ENCODE data around the gene DDHD1. TPM values are rescaled to one million over a fixed set of nuclear protein-coding genes. Genes with fewer than 3 reads are reported as not detected.

Gene DDHD1
- total and polyA plus RNA-seq, 2 experiments from 2014 or later, result 11.2 to 28.9 TPM

GRCh38 chr14:53113989-53114388 lies 39.1 kb downstream of the DDHD1 start:
- DNase-seq (ENCODE audit: low spot score) (no peak), ATAC-seq (no peak)
- Mint-ChIP-seq H3K9me3 (no peaks in the 10 kb centered on the region; the same call in 2 of the 3 replicates), H3K4me1 (peaks cover 17% of the 10 kb centered on the region), H3K27ac (no peak overlapping the region), H3K36me3 (ENCODE audit: low read depth) (no peaks in the 10 kb centered on the region; the same call in 2 of the 3 replicates), H3K27me3 (ENCODE audit: insufficient read depth, low read depth, poor library complexity) (peaks cover 2% of the 10 kb centered on the region), H3K4me3 (no peak overlapping the region)
- Histone ChIP-seq H3K36me3 (ENCODE audit: insufficient read depth) (no peaks in the 10 kb centered on the region), H3K4me1 (ENCODE audit: insufficient read depth) (peaks cover 22% of the 10 kb centered on the region), H3K27me3 (ENCODE audit: insufficient read depth) (no peaks in the 10 kb centered on the region), H3K4me2 (no peak overlapping the region), H3F3A (replicated peaks; ENCODE audit: low read depth) (no peaks in the 10 kb centered on the region), H3K27ac (ENCODE audit: low read depth) (no peak overlapping the region), H4K20me1 (replicated peaks; ENCODE audit: insufficient read depth) (no peaks in the 10 kb centered on the region), H2AFZ (no peak overlapping the region), H3K79me2 (replicated peaks; ENCODE audit: insufficient read depth) (peaks cover 45% of the 10 kb centered on the region), H3K4me3 (no peak overlapping the region), H3K9me2 (ENCODE audit: insufficient read depth) (no peaks in the 10 kb centered on the region)
- TF ChIP-seq EZH2 (IDR thresholded peaks at IDR 0.05; ENCODE audit: low read depth, unreplicated experiment), result no peak
- no peak for TF ChIP-seq REST (IDR thresholded peaks at IDR 0.05; ENCODE audit: unreplicated experiment)
- no peak for TF ChIP-seq ZNF462 (CRISPR knock-in tag; IDR thresholded peaks at IDR 0.05)
- TF ChIP-seq CTCF (conservative IDR thresholded peaks at IDR 0.05; ENCODE audit: low read depth in 2 of 2), result no peak
- no peak for TF ChIP-seq ZNF114 (CRISPR knock-in tag; IDR thresholded peaks at IDR 0.05)
- no peak for TF ChIP-seq STAT1 (IDR thresholded peaks at IDR 0.05; ENCODE audit: unreplicated experiment)
- TF ChIP-seq NANOG (IDR thresholded peaks at IDR 0.05; ENCODE audit: borderline replicate concordance), result no peak
- no peak for TF ChIP-seq CREB1 (CRISPR knock-in tag; IDR thresholded peaks at IDR 0.05; ENCODE audit: low read depth)
- TF ChIP-seq EZH2phosphoT487 (IDR thresholded peaks at IDR 0.05; ENCODE audit: unreplicated experiment), result no peak
- TF ChIP-seq JUNB (IDR thresholded peaks at IDR 0.05; ENCODE audit: unreplicated experiment), result no peak

Data from GM23338 (cell line).